HTERT RPE-1 (cell line): ENCODE results near the gene BMP15.

Source experiments
- in situ Hi-C: fragments of 300-500 bp; cut with MboI; formaldehyde crosslinking; loops from 4 replicates; pipeline ENCODE4 v1.14.3; 2020; ENCODE audit warnings: low sequenced_read_pairs

Gene BMP15

DNA sequence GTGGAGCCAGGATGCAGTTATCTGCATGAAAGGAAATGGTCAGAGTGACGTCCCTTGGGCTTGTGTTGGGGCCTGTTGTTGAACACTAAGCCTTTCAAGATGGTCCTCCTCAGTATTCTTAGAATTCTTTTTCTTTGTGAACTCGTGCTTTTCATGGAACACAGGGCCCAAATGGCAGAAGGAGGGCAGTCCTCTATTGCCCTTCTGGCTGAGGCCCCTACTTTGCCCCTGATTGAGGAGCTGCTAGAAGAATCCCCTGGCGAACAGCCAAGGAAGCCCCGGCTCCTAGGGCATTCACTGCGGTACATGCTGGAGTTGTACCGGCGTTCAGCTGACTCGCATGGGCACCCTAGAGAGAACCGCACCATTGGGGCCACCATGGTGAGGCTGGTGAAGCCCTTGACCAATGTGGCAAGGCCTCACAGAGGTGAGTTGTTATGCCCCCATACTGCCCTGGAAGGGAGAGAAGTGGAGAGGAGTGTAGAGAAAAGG lies at the start of gene BMP15:
BMP15 (plus strand) TSS at position 51 of the 492 bp plus-strand sequence; CDS start at position 100, 49 bp downstream.
- in situ Hi-C loops: no loop called here

DNA sequence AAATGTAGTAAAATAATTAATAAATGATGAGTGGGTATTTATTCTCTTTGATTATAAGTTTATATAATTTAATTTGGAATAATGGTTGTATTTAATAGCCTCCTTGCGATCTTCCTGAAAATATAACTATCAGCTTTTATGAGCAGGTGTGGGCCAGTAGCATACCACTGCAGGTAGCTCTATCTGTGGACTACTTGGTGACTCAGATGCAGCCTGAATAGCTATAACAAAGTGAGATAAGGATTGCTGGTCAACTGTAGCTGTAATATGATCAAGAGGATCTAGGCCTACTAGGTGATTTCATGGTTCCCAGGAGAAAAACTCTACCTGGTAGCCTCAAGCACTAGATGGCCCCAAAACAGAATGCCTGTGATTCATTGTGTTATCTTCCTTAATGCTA lies 47.1 kb upstream of the BMP15 start:
- in situ Hi-C loops: no loop called here

DNA sequence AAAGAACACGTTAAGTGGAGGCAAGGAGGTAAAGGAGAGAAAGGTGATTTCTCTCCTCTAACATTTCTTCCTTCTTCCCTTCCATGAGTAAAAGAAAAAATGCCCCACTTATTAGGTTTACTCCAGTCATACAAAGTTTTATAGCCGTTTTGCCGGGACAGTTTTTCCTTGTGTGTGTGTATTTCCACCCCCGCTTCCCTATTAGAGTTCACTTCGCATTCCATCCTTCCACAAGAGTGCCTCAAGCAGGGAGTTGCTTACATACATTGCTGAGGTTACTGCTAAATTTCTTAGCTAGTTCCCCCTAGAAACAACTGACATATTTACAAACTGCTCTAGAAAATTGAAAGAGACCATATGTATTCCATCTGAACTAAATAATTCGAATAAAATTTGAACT lies 45.2 kb upstream of the BMP15 start:
- in situ Hi-C loops: no loop called here

DNA sequence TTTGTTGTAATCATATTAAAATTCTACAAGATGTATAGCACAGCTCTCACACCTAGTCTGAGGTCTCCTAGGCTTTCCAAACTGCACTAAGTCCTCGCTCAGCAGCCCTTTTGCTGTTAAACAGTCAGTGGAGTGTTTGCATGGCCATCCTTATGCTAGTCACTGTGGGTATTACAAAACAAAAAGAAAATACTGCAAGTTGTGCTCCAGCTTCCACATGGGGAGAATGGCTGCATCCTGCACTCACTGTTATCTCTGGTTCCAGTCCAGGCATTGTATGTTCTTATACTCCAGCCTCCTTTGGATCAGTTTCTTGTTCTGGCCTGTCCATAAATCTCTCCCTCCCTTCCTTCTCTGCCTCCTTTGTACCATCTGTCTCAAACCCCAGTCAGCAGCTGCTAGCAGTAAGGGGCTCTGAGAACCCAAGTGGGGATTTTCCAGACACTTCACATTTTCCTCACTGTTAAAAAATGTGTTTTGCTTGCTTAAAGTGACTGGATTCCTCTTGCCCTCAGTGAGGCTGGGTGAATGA lies 38.5 kb upstream of the BMP15 start:
- in situ Hi-C loops: no loop called here

DNA sequence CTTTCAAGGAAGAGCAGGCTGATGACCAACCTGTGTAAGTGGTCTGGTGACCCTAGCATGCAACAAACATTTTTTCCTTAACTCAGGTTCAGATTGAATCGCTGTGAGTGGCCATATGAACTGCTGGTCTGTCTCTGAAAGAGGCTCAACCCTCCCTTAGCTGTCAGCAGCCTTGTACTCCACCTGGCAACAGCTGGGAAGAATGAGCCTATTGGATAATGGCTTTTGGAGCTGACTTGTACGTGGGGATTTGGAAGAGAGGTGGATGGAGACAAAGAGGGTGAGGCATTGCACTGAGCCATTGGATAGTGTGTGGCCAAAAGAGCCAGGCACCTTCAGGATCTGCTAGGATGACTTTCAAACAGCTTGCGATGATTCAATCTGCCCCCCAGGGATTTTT lies 35.7 kb upstream of the BMP15 start:
- in situ Hi-C loops: no loop called here

DNA sequence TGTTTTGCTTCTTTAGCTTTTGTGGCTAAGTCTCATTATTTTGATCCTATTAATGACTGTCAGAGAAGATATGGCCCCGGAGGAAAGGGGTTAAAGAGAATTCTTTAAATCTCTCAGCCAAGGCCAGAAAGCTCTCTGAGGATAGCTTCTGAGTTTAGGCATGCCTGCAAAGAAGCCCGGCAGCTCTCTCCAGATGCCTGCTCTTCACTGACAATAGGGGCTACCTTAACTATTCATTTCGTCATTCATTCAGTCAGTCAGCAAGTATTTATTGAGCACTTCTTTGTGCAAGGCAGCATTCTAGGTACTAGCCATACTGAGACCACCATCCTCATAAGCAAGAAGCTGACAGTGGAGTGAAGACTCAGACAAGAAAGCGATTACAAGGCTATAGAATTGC lies 34.0 kb upstream of the BMP15 start:
- in situ Hi-C loops: no loop called here

DNA sequence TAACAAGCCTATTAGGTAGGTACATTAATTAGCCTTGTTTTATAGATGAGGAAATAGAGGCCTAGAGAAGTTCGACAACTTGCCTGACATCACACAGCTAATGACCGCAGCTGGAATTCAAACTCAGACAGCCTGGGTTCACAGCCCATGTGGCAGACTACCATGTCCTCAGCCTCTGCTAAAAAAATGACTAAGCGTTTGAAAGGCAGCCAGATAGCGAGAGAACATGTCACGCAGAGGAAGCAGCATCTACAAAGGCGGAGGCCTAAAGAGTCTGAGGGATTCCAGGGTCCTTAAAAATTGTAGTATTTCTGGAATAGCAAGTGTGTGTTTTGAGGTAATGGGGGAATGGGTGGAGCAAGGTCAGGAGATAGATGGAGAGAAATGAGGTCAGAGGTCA lies 33.2 kb upstream of the BMP15 start:
- in situ Hi-C loops: no loop called here

DNA sequence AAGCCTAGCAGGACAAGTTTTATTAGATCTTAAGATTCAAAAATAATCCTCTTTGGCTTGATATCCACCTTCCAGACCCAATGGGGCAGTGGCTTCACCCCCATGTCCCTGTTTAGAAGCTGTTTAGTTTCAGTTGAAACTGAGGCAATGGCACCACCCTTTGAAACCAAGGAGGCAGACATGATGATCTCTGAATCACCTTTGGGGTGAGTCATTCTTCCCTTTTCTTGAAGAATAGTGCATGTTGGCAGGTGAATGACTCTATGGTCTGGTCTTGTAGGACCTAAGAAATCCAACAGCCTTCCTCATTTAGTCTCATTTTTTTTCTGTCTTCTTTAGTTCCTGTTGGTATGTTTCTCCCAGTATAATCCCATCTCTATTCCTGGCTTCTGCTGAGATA lies 29.5 kb upstream of the BMP15 start:
- in situ Hi-C loops: no loop called here

DNA sequence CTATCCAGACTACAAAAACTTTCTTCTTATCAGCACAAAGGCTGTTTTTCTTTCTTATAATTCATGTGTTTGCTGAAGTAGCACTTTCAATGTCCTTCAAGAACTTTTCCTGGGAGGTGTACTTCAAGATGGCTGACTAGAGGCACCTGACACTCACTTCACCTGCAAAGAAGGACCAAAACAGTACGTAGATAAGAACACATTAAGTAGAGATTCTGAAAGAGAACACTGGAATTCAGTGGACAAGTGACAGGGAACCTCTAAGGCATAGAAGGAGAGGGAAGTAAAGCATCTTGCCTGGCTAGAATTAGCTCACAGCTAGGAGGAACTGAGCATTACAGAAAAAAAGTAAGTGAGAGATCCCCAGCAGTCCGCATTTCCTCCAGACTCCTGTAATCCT lies 21.7 kb upstream of the BMP15 start:
- in situ Hi-C loops: no loop called here

DNA sequence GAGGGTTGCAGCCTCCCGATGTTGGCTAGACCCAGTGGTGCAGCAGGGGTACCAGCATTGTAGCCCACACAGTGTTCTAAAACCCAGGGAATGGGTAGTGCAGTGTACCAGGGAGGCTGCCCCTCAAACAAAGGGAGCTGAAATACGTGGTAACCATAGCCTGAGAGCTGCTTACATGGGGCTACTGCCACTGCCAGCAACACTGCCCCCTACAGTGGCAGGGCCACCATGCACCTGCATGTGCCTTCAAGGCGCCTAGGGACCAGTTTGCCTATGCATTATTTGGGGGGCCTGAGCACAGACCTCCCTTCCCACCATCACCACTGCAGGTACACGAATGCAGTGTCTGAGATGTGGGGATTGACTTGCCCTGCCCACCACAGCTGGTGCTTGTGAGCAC lies 21.0 kb upstream of the BMP15 start:
- in situ Hi-C loops: no loop called here

DNA sequence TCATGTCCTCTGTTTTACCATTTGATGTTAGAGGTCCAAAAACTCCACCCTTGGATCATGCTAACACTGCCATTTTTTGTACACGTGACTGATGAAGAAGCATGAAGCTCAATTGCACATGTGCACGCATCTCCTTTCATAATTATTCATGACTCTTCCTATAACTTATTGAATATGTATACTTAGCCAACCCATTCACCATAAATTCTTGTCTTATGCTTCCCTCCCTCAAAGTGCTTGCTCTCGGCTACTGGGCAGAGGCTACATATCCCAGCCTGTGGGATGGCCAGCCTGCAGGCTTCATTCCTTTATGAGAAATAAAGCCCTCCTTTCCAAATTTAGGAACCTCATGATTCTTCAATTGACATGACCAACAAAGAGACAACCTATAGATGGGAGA lies 17.5 kb upstream of the BMP15 start:
- in situ Hi-C loops: no loop called here

DNA sequence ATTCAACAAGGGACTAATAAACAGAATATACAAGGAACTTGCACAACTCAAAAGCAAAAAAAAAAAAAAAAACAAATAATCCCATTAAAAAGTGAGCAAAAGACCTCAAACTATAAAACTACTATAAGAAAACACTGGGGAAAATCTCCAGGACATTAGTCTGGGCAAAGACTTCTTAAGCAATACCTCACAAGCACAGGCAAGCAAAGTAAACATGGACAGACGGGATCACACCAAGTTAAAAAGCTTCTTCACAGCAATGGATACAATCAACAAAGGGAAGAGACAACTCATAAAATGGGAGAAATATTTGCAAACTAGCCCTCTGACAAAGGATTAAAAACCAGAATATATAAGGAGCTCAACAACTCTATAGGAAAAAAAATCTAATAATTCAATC lies 17.1 kb upstream of the BMP15 start:
- in situ Hi-C loops: no loop called here

DNA sequence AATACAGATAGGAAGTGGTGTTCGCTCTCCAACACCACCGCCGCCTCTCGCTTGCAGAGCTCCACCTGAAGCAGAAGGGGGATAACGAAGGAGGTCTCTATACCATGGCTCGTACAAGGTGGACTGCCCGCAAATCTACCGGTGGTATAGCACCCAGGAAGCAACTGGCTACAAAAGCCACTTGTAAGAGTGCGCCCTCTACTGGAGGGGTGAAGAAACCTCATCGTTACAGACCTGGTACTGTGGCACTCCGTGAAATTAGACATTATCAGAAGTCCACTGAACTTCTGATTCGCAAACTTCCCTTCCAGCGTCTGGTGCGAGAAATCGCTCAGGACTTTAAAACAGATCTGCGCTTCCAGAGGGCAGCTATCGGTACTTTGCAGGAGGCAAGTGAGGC lies 5.2 kb upstream of the BMP15 start:
- in situ Hi-C loops: no loop called here

DNA sequence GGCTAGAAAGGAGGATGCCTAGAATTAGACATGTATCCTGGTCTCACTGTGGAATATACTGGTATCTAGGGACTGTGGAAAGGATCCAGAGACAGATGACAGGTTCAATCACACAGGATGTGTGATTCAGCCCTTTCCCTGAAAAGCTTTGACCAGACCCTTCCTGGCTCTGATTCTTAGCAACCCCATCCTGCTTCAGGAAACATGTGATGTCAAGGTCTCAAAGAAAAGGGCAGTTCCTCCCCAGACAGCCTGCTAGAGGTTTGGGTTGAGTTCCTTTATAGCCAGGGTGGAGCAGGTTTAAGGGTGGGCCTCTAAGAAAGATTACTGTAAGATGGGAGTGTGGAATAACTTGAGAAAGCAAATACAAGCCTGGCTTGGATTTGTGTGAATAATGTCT lies 3.0 kb downstream of the BMP15 start:
- in situ Hi-C loops: no loop called here

DNA sequence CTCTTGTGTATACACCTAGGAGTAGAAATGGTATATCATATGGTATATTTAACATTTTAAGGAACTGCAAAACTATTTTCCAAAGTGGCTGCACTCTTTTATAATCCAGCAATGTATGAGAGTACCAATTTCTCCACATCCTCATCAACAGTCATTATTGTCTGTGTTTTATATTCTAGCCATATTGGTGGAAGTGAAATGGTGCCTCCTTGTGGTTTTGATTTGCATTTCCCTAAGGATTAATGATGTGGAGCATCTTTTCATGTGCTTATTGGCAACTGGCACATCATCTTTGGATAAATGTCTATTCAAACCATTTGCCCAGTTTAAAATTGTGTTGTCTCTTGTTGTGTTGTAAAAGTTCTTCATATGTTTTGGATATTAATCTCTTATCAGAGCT lies 9.6 kb downstream of the BMP15 start:
- in situ Hi-C loops: no loop called here

DNA sequence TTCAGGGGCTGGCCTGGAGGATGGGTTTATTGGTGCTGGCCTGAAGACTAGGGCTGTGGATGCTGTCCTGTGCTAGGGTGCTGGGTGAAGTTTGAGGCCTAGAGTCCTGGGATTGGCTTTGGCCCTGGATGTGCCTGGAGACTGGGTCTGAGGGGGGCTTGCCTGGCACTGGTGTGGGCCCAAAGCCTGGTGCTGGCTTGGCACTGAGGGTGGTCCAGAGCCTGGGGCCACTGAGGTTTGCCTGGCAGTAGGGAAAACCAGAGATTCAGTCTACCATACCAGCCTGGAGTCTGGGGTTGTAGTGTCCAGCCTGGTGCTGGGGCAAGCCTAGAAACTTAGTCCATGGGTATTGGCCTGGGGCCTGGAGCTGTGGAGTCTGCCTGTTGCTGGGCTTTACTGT lies 16.6 kb downstream of the BMP15 start:
- in situ Hi-C loops: no loop called here

DNA sequence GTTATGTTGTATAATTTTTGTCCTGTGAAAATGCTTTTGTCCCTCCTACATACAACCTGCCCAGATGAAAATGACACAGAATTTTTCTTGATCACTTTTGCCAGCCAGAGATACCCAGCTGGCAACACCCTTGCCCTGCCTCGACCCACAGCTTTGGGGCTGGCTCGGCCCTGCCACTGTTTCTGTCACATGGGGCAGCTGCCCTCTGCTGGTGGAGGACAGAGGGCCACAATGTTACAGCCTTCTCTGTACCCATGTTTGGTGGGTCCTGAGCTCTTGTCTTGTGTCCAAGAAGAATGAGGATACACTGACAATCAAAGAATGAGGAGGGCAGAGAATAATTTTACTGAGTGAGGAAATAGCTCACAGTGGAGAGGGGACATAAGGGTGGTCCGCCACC lies 31.1 kb downstream of the BMP15 start:
- in situ Hi-C loops: no loop called here

DNA sequence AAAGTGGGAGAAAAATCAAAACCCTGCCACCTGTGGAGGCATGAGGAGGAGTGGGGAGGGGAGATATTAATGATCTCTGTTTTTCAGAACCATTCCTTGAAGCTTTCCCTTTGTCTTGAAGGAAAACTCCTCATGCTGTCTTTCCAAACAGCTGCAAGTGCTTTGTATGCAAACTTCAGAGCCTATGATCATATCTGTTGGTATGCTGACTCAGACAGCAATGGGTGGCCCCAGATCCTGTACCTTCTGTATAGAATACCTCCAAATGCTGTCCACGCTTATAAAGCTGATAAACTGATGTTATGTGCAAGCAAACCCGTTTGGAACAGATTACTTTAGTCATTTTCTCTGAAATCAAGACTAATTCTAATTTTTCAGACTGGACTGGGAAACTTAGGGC lies 31.9 kb downstream of the BMP15 start:
- in situ Hi-C loops: no loop called here

DNA sequence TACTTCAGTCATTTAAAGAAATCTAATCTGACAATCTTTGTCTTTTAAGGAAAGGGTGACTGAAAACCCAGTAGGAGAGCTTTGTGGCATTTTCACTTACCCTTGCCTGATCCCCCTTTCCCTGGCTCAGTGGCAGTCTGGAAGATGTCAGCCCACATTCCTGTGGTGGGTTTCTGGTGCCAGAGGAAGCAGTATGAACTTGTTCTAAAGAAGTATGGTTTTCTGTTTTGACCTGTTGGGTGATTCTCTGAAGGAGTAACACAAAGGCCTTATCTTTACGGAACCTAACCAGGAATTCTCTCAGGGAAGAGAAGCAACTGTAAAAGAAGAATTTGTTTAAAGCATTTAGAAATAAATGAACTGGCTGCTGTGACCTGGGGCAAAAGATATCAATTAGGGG lies 41.9 kb downstream of the BMP15 start:
- in situ Hi-C loops: no loop called here

DNA sequence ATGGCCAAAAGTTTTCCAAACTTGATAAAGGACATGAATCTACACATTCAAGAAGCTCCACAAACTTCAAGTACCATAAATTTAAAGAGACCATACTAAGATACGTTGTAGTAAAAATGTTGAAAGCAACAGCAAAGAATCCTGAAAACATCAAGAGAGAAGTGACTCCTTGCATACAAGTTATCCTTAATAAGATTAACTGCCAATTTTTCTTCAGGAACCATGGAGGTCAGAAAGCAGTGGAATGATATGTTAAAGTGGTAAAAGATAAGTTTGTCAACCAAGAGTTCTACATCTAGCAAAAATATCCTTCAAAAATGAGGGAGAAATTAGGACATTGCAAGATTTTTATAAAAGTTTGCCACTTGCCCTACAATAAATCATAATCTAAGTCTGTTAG lies 43.3 kb downstream of the BMP15 start:
- in situ Hi-C loops: no loop called here

DNA sequence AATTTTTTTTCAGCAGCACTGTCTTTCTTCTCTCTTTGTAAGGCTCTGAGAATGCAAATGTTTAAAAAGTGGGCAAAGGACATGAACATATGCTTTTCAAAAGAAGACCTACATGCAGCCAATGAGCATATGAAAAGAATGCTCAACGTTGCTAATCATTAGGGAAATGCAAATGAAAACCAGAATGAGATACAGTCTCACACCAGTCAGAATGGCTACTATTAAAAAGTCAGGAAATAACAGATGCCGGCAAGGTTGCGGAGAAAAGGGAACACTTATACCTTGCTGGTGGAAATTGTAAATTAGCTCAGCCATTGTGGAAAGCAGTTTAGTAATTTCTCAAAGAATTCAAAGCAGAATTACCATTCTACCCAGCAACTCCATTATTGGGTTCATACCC lies 51.6 kb downstream of the BMP15 start:
- in situ Hi-C loops: no loop called here

DNA sequence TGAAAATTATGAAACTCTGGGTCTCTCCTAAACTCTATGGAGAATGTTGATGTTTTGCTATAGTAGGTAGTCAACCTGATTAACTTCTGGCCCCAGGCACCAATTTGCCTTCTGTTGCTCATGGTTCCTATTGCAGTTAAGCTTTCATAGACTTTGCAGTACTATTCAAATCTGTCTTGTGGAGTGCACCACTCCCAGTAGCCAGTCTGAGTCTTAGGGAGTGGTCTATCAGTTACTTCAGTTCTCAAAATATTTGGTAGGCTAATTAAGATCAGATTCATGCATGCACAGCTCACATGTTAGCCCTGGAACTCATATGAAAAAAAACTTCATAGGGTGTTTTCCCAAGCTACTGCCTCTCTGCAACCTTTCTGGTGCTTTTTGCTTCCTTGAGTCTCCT lies 53.3 kb downstream of the BMP15 start:
- in situ Hi-C loops: no loop called here
